Common myeloid progenitor, CD34-positive (primary cell): Measurements from ENCODE around the gene MAPKBP1.

Source experiments
- CTCF ChIA-PET: fragments of 350-600 bp; sonication (Branson Sonifier 250); formaldehyde crosslinking; loops from one replicate; lab custom pipeline; 2021; ENCODE audit warnings: antibody characterized with exemption; lab: Charles Lee
- POLR2A ChIA-PET: fragments of 350-600 bp; sonication (Branson Sonifier 250); formaldehyde crosslinking; loops from one replicate; lab custom pipeline; 2021; ENCODE audit warnings: antibody characterized with exemption; lab: Charles Lee
- DNase-seq, 3 donors: peaks; one replicate each; pipeline versions ENCODE4 v3.0.0 to v3.0.0-alpha.2; 2013
- H3K27ac ChIP-seq, 2 experiments: 1 replicate in 1 of 2; 2 replicates in 1 of 2; pipeline ENCODE4 v1.7.0; 2013; ENCODE audit warnings: inconsistent platforms in 2 of 2, low read length in 2 of 2, mild to moderate bottlenecking in 2 of 2, low read depth in 1 of 2, moderate library complexity in 1 of 2; ENCODE audit not compliant: severe bottlenecking in 2 of 2, insufficient read depth in 1 of 2, poor library complexity in 1 of 2
- H3K27me3 ChIP-seq, 5 experiments: replicated peaks in 2 of 5; 1 replicate in 3 of 5; 2 replicates in 2 of 5; pipeline versions ENCODE4 v1.6.1 to v1.7.0; 2013; ENCODE audit warnings: low read length in 4 of 5, mild to moderate bottlenecking in 2 of 5, moderate library complexity in 2 of 5, inconsistent platforms in 1 of 5; ENCODE audit not compliant: insufficient read depth in 5 of 5, control insufficient read depth in 4 of 5
- H3K36me3 ChIP-seq, 4 experiments: 1 replicate in 2 of 4; 2 replicates in 2 of 4; pipeline versions ENCODE4 v1.6.1 to v1.7.0; 2013; ENCODE audit warnings: low read length in 3 of 4, control low read depth in 1 of 4, mild to moderate bottlenecking in 1 of 4; ENCODE audit not compliant: control insufficient read depth in 4 of 4, insufficient read depth in 4 of 4
- H3K4me1 ChIP-seq, 4 experiments: 1 replicate in 3 of 4; 2 replicates in 1 of 4; pipeline versions ENCODE4 v1.6.1 to v1.7.1; 2013; ENCODE audit warnings: low read length in 3 of 4, mild to moderate bottlenecking in 3 of 4, control low read depth in 1 of 4, inconsistent platforms in 1 of 4, moderate library complexity in 1 of 4; ENCODE audit not compliant: control insufficient read depth in 4 of 4, insufficient read depth in 4 of 4; ENCODE audit errors: control extremely low read depth in 1 of 4
- H3K4me3 ChIP-seq, 7 experiments: 1 replicate in 4 of 7; 2 replicates in 3 of 7; pipeline versions ENCODE4 v1.5.1 to v1.7.0; 2013; ENCODE audit warnings: mild to moderate bottlenecking in 7 of 7, low read length in 6 of 7, moderate library complexity in 6 of 7, inconsistent platforms in 2 of 7, low read depth in 2 of 7, control low read depth in 1 of 7; ENCODE audit not compliant: insufficient read depth in 4 of 7, control insufficient read depth in 1 of 7; ENCODE audit errors: extremely low read depth in 1 of 7
- H3K9me3 ChIP-seq, 5 experiments: 1 replicate in 4 of 5; 2 replicates in 1 of 5; pipeline versions ENCODE4 v1.6.1 to v1.7.1; 2013; ENCODE audit warnings: low read length in 4 of 5, mild to moderate bottlenecking in 2 of 5, inconsistent platforms in 1 of 5, low read depth in 1 of 5, moderate library complexity in 1 of 5; ENCODE audit not compliant: control insufficient read depth in 4 of 5, insufficient read depth in 2 of 5; ENCODE audit errors: control extremely low read depth in 1 of 5
- WGBS: methylation state at CpG from one replicate; pipeline ENCODE4 v1.1.5; 2013; ENCODE audit not compliant: insufficient coverage; 5-methylcytosine and 5-hydroxymethylcytosine counted together

The MAPKBP1 gene

GRCh38 chr15:41817327-41817726 lies 43.0 kb downstream of the MAPKBP1 start:
- ChIA-PET CTCF (interaction anchor here (0.6 to 2.4 kb wide), 7 partner anchors 10 to 87 kb away, joined by 3 to 11 read pairs (median 4); partner anchors contain the start of gene MAPKBP1), POLR2A (no interaction called here)
- DNase-seq = no peak
- no peak overlapping the region for H3K4me3 ChIP-seq
- no peaks in the 10 kb centered on the region for H3K9me3 ChIP-seq
- peaks cover 11 to 100% (median 67%) of the 10 kb centered on the region in 4 experiments for H3K36me3 ChIP-seq
- no peaks in the 10 kb centered on the region for H3K4me1 ChIP-seq
- no peaks in the 10 kb centered on the region for H3K27me3 ChIP-seq
- WGBS = 99% methylated on average over 12 of the region's 14 CpGs
- H3K27ac ChIP-seq = no peak overlapping the region

GRCh38 chr15:41817781-41818180 lies 43.5 kb downstream of the MAPKBP1 start:
- CTCF ChIA-PET = interaction anchor here (0.6 to 2.4 kb wide), 7 partner anchors 9 to 87 kb away, joined by 3 to 11 read pairs (median 4); partner anchors contain the start of gene MAPKBP1
- WGBS = 94% methylated on average over 5 of the region's 6 CpGs
- POLR2A ChIA-PET = no interaction called here
- Histone ChIP-seq H3K4me3 (no peak overlapping the region), H3K9me3 (no peaks in the 10 kb centered on the region), H3K27ac (no peak overlapping the region), H3K4me1 (no peaks in the 10 kb centered on the region), H3K36me3 (peaks cover 11 to 100% (median 64%) of the 10 kb centered on the region in 4 experiments), H3K27me3 (no peaks in the 10 kb centered on the region)
- no peak for DNase-seq

GRCh38 chr15:41819455-41820050 lies 45.3 kb downstream of the MAPKBP1 start:
- H3K4me1 ChIP-seq = no peaks in the 10 kb centered on the region
- H3K9me3 ChIP-seq = no peaks in the 10 kb centered on the region
- 94% methylated on average over 9 of the region's 9 CpGs for WGBS
- POLR2A ChIA-PET = no interaction called here
- H3K27me3 ChIP-seq = no peaks in the 10 kb centered on the region
- CTCF ChIA-PET = interaction anchor here (7.4 kb wide), 1 partner anchor 8 kb away, joined by 41 read pairs; no protein-coding TSS in a partner anchor
- H3K4me3 ChIP-seq = no peak overlapping the region
- DNase-seq = no peak
- no peak overlapping the region for H3K27ac ChIP-seq
- peaks cover 11 to 100% (median 66%) of the 10 kb centered on the region in 4 experiments for H3K36me3 ChIP-seq

DNA sequence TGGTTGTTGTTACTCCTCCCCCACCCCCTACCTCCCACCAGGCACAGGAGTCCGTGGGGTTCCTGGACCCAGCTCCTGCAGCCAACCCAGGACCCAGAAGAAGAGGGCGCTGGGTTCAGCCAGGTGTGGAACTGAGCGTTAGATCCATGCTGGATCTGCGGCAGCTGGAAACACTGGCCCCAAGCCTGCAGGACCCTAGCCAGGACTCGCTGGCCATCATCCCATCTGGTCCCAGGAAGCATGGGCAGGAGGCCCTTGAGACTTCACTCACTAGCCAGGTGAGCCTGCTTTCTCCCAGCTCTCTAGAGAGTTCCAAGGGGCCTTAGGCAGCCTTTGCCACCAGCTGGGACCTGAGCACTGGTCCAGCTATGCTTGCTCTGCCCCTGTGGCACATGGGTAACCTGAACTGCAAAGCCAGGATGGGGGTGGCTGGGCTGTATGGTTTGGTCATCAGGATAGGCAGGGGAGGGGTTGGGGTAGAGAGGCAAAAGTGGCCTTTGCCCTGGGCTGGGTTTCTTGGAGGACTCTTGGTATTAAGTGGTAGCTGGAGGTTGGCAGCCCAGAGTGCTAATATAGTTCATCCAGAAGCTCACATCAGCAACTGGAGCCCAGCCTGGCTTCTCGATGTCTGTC lies 46.6 kb downstream of the MAPKBP1 start:
- POLR2A ChIA-PET = no interaction called here
- CTCF ChIA-PET = interaction anchor here (7.4 kb wide), 1 partner anchor 10 kb away, joined by 41 read pairs; no protein-coding TSS in a partner anchor
- Histone ChIP-seq H3K4me3 (no peak overlapping the region), H3K4me1 (no peaks in the 10 kb centered on the region), H3K27me3 (no peaks in the 10 kb centered on the region), H3K9me3 (no peaks in the 10 kb centered on the region), H3K36me3 (peaks cover 9 to 98% (median 63%) of the 10 kb centered on the region in 4 experiments), H3K27ac (no peak overlapping the region)
- 97% methylated on average over 6 of the region's 6 CpGs for WGBS
- DNase-seq = no peak

DNA sequence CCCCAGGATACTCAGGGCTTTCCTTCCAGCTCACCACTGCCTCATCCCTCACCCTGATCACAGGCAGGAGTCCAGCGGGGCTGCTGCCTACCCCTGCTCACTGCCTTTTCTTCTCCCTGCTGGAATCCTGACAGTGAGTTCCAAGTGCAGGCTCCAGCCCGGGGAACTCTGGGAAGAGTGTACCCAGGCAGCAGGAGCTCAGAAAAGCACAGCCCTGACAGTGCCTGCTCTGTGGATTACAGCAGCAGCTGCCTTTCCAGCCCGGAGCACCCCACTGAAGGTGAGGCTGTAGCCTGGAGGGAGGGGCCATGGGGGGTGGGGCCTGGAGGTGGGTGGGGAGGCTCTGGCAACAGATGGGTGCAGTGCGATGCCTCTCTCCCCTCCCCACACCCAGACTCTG lies 47.5 kb downstream of the MAPKBP1 start:
- H3K27me3 ChIP-seq = no peaks in the 10 kb centered on the region
- ChIA-PET CTCF (interaction anchor here (7.4 kb wide), 1 partner anchor 11 kb away, joined by 41 read pairs; no protein-coding TSS in a partner anchor), POLR2A (no interaction called here)
- no peak overlapping the region for H3K4me3 ChIP-seq
- 100% methylated on average over 3 of the region's 4 CpGs for WGBS
- H3K9me3 ChIP-seq = no peaks in the 10 kb centered on the region
- peaks cover 0 to 1% (median 0%) of the 10 kb centered on the region in 4 experiments for H3K4me1 ChIP-seq
- no peak for DNase-seq
- H3K27ac ChIP-seq = no peak overlapping the region
- peaks cover 9 to 93% (median 59%) of the 10 kb centered on the region in 4 experiments for H3K36me3 ChIP-seq

DNA sequence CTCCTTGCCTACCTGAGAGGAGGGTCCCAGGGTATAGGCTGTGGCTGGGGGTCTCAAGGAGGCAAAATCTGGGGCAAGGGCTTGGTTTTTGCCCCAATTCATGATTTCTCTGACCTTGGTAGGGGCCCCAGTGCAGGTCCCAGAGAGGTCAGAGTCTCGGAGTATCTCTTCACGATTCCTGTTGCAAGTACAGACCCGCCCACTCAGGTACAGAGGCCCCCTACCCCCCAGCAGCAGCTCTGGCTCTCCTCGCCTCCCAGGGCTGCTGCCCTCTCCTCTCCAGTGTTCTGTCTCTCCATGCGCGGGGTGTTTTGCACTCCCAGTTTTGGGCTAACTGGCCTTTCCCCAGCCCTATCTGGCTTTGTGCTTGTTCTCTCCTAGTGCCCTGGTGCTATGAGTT lies 48.2 kb downstream of the MAPKBP1 start:
- CTCF ChIA-PET = interaction anchor here (7.4 kb wide), 1 partner anchor 11 kb away, joined by 41 read pairs; no protein-coding TSS in a partner anchor
- no peak for DNase-seq
- no peak overlapping the region for H3K27ac ChIP-seq
- 98% methylated on average over 6 of the region's 6 CpGs for WGBS
- POLR2A ChIA-PET = no interaction called here
- H3K4me3 ChIP-seq = no peak overlapping the region
- H3K36me3 ChIP-seq = peaks cover 9 to 87% (median 55%) of the 10 kb centered on the region in 4 experiments
- H3K4me1 ChIP-seq = peaks cover 0 to 6% (median 5%) of the 10 kb centered on the region in 4 experiments
- H3K27me3 ChIP-seq = no peaks in the 10 kb centered on the region
- no peaks in the 10 kb centered on the region for H3K9me3 ChIP-seq

DNA sequence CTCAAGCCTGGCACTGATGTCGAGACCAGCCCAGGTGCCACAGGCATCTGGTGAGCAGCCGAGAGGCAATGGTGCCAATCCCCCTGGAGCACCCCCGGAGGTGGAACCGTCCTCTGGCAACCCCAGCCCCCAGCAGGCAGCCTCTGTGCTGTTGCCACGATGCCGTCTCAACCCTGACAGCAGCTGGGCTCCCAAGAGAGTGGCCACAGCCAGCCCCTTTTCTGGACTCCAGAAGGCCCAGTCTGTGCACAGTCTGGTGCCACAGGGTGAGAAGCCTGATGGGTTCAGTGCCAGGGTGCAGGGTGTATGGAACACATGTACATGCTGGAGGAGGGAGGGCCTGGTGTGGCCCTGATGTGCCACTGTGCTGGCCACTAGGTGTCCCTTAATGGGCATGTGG lies 48.7 kb downstream of the MAPKBP1 start:
- no peak overlapping the region for H3K4me3 ChIP-seq
- POLR2A ChIA-PET = no interaction called here
- H3K27me3 ChIP-seq = no peaks in the 10 kb centered on the region
- 97% methylated on average over 4 of the region's 6 CpGs for WGBS
- H3K4me1 ChIP-seq = peaks cover 0 to 7% (median 7%) of the 10 kb centered on the region in 4 experiments
- DNase-seq = no peak
- H3K9me3 ChIP-seq = no peaks in the 10 kb centered on the region
- CTCF ChIA-PET = interaction anchor here (0.9 to 7.4 kb wide), 2 partner anchors 12 to 82 kb away, joined by 5 to 41 read pairs; no protein-coding TSS in a partner anchor
- no peak overlapping the region for H3K27ac ChIP-seq
- peaks cover 7 to 82% (median 51%) of the 10 kb centered on the region in 4 experiments for H3K36me3 ChIP-seq
